Gastrocnemius medialis (tissue), 4 donors: ENCODE measurements around the gene DGKE. TPM values are rescaled to one million over a fixed set of nuclear protein-coding genes. Genes with fewer than 3 reads are reported as not detected.

Experiments
- ATAC-seq, 2 donors: fragments of 150-250 bp; one replicate each; pipeline ENCODE4 v1.9.1; 2016
- DNase-seq, 2 donors: peaks; one replicate each; pipeline ENCODE4 v3.0.0-alpha.2; 2019
- H3K27ac ChIP-seq, 4 donors: fragments of 200-600 bp; sonication (generic); 1 replicate in 1 of 4; 2 replicates in 3 of 4; pipeline ENCODE4 v1.5.1; 2016 to 2018; ENCODE audit warnings: mild to moderate bottlenecking in 2 of 4, moderate library complexity in 1 of 4
- H3K27me3 ChIP-seq, 3 donors: fragments of 200-600 bp; sonication (generic) in 2 of 3; 1 replicate in 1 of 3; 2 replicates in 2 of 3; pipeline versions ENCODE4 v1.5.1 to v1.6.0; 2016 to 2019; ENCODE audit warnings: mild to moderate bottlenecking in 1 of 3, moderate library complexity in 1 of 3
- H3K36me3 ChIP-seq, 2 donors: fragments of 200-600 bp; sonication (generic) in 1 of 2; one replicate each; pipeline ENCODE4 v1.5.1; 2017 to 2018
- H3K4me1 ChIP-seq, 2 donors: fragments of 200-600 bp; sonication (generic) in 1 of 2; one replicate each; pipeline ENCODE4 v1.5.1; 2016 to 2017; ENCODE audit warnings: mild to moderate bottlenecking in 2 of 2
- H3K4me3 ChIP-seq, 4 donors: fragments of 200-600 bp; sonication (generic) in 3 of 4; 1 replicate in 1 of 4; 2 replicates in 3 of 4; pipeline ENCODE4 v1.5.1; 2016 to 2019; ENCODE audit warnings: mild to moderate bottlenecking in 2 of 4
- H3K9me3 ChIP-seq, 3 donors: fragments of 200-600 bp; sonication (generic) in 2 of 3; 1 replicate in 1 of 3; 2 replicates in 2 of 3; pipeline ENCODE4 v1.5.1; 2016 to 2019
- CTCF ChIP-seq, 5 experiments: fragments of 450-650 bp in 3 of 5; fragments of 200-600 bp in 2 of 5; sonication (generic) in 2 of 5; IDR thresholded peaks in 4 of 5; conservative IDR thresholded peaks in 1 of 5; 1 replicate in 4 of 5; 2 replicates in 1 of 5; pipeline ENCODE4 v1.5.1; 2016 to 2019; ENCODE audit warnings: antibody characterized with exemption in 5 of 5, mild to moderate bottlenecking in 3 of 5, moderate library complexity in 3 of 5
- POLR2A ChIP-seq, 2 donors: fragments of 450-650 bp; IDR thresholded peaks; one replicate each; pipeline ENCODE4 v1.6.1; 2017; ENCODE audit warnings: antibody characterized with exemption in 2 of 2, mild to moderate bottlenecking in 2 of 2, moderate library complexity in 2 of 2
- in situ Hi-C, 4 donors: fragments of 200-750 bp; cut with MboI; loops; one replicate each; pipeline versions ENCODE4 v1.15.0 to v1.8.0; 2017; ENCODE audit warnings: low sequenced_read_pairs in 4 of 4
- intact Hi-C: fragments of 100-400 bp; cut with DNase I; formaldehyde crosslinking; loops from one replicate; pipeline ENCODE4 v1.15.1; 2023; ENCODE audit warnings: low total_unique reads
- total RNA-seq, 4 donors: library from RNA; depleted of rRNA; stranded (reverse); fragments of >200 nt; gene quantifications; one replicate each; pipeline versions ENCODE4 v1.1.0 to v1.2.3, GENCODE V29; 2016

DGKE gene
- total RNA-seq, 4 donors from 2014 or later: 0.53 to 3.0 (median 1.6) TPM

DNA sequence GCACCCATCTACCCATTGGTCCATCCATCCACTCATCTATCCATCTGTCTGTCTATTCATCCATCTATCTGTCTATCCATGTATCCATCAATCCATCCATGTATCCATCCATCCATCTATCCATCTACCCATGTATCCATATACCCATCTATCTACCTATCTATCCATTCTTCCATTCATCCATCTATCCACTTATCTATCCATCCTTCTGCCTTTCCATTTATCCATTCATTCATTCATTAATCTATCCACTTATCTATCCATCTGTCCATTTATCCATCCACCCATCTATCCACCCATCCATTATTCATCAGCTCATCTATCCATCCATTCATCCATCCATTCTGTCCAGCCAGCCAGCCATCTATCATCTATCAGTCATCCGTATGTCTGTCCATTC, 58.4 kb downstream of the DGKE start:
- Histone ChIP-seq H3K36me3 (peaks cover 0 to 89% of the 10 kb centered on the region in 2 donors), H3K4me1 (no peaks in the 10 kb centered on the region), H3K27me3 (no peaks in the 10 kb centered on the region), H3K9me3 (no peaks in the 10 kb centered on the region), H3K4me3 (no peak overlapping the region), H3K27ac (no peak overlapping the region)
- DNase-seq (no peak), ATAC-seq (no peak)
- intact Hi-C loops (no loop called here), in situ Hi-C loops (no loop called here)
- TF ChIP-seq CTCF (IDR thresholded peaks at IDR 0.05 in 4 of 5, conservative IDR thresholded peaks at IDR 0.05 in 1 of 5) (no peak), POLR2A (IDR thresholded peaks at IDR 0.05) (no peak)

GRCh38 chr17:56893503-56893902, 59.6 kb downstream of the DGKE start:
- Histone ChIP-seq H3K27me3 (no peaks in the 10 kb centered on the region), H3K9me3 (no peaks in the 10 kb centered on the region), H3K4me1 (no peaks in the 10 kb centered on the region), H3K27ac (no peak overlapping the region), H3K4me3 (no peak overlapping the region), H3K36me3 (peaks cover 0 to 88% of the 10 kb centered on the region in 2 donors)
- TF ChIP-seq POLR2A (IDR thresholded peaks at IDR 0.05) (no peak), CTCF (IDR thresholded peaks at IDR 0.05 in 4 of 5, conservative IDR thresholded peaks at IDR 0.05 in 1 of 5) (no peak)
- DNase-seq (no peak), ATAC-seq (no peak)
- intact Hi-C loops (no loop called here), in situ Hi-C loops (no loop called here)

GRCh38 chr17:56894859-56895455, 61.0 kb downstream of the DGKE start:
- intact Hi-C loops (no loop called here), in situ Hi-C loops (no loop called here)
- DNase-seq (no peak), ATAC-seq (no peak)
- Histone ChIP-seq H3K27ac (no peak overlapping the region), H3K27me3 (no peaks in the 10 kb centered on the region), H3K36me3 (peaks cover 0 to 91% of the 10 kb centered on the region in 2 donors), H3K4me3 (no peak overlapping the region), H3K4me1 (no peaks in the 10 kb centered on the region), H3K9me3 (no peaks in the 10 kb centered on the region)
- no peak for TF ChIP-seq CTCF (IDR thresholded peaks at IDR 0.05 in 4 of 5, conservative IDR thresholded peaks at IDR 0.05 in 1 of 5)
- no peak for TF ChIP-seq POLR2A (IDR thresholded peaks at IDR 0.05)

- Histone ChIP-seq H3K27me3 (no peaks in the 10 kb centered on the region), H3K4me3 (no peak overlapping the region), H3K9me3 (no peaks in the 10 kb centered on the region), H3K36me3 (peaks cover 0 to 91% of the 10 kb centered on the region in 2 donors), H3K27ac (no peak overlapping the region), H3K4me1 (peaks cover 0 to under 1% of the 10 kb centered on the region in 2 donors)
- TF ChIP-seq CTCF (IDR thresholded peaks at IDR 0.05 in 4 of 5, conservative IDR thresholded peaks at IDR 0.05 in 1 of 5): no peak
- no peak for TF ChIP-seq POLR2A (IDR thresholded peaks at IDR 0.05)
- no peak for DNase-seq
- ATAC-seq: no peak
- intact Hi-C loops: no loop called here
- in situ Hi-C loops: no loop called here
Observed at GRCh38 chr17:56896217-56896967, 62.4 kb downstream of the DGKE start.
